Endothelial cell of umbilical vein (primary cell): ENCODE data around the gene DENND1A. TPM values are rescaled to one million over a fixed set of nuclear protein-coding genes. Genes with fewer than 3 reads are reported as not detected.

Experiments used
- BruUV-seq: library from RNA; stranded (reverse); fragments of 400-500 nt; replicated peaks from 2 replicates; lab custom pipeline; 2021; lab: Mats Ljungman, UMichigan
- CTCF ChIA-PET: fragments of 300-600, 350-600 bp; sonication (Branson Sonifier 250); formaldehyde crosslinking; loops from one replicate; lab custom pipeline; 2021; ENCODE audit warnings: antibody characterized with exemption, inconsistent platforms; lab: Charles Lee
- POLR2A ChIA-PET: fragments of 300-600, 350-600 bp; sonication (Branson Sonifier 250); formaldehyde crosslinking; loops from one replicate; lab custom pipeline; 2021; ENCODE audit warnings: antibody characterized with exemption, inconsistent platforms; lab: Charles Lee
- DNase-seq: peaks from one replicate; pipeline ENCODE4 v3.0.0-alpha.2; 2011; ENCODE audit warnings: low read depth, low spot score
- FAIRE-seq: peaks from 2 replicates; lab custom pipeline; 2011; peaks lifted over from hg19 to GRCh38; lab: Jason Lieb, UNC
- H2AFZ ChIP-seq: 2 replicates; pipeline ENCODE4 v1.6.0; 2012; ENCODE audit warnings: low read depth, low read length, control low read depth, inconsistent platforms
- H3K27ac ChIP-seq: 2 replicates; pipeline ENCODE4 v1.5.1; 2011; ENCODE audit warnings: low read depth, mild to moderate bottlenecking, control low read depth, low read length, moderate library complexity; ENCODE audit not compliant: insufficient read depth
- H3K27me3 ChIP-seq, 2 experiments: 2 replicates each; pipeline versions ENCODE4 v1.6.0 to v1.6.1; 2011; ENCODE audit warnings: low read length in 2 of 2, mixed read lengths in 1 of 2; ENCODE audit not compliant: control insufficient read depth in 2 of 2, insufficient read depth in 2 of 2
- H3K36me3 ChIP-seq, 2 experiments: 2 replicates in 1 of 2; 3 replicates in 1 of 2; pipeline ENCODE4 v1.5.1; 2011; ENCODE audit warnings: low read length in 2 of 2, mild to moderate bottlenecking in 1 of 2, moderate library complexity in 1 of 2; ENCODE audit not compliant: control insufficient read depth in 2 of 2, insufficient read depth in 2 of 2; ENCODE audit errors: extremely low read depth in 1 of 2
- H3K4me1 ChIP-seq: 3 replicates; pipeline ENCODE4 v1.5.1; 2011; ENCODE audit warnings: mild to moderate bottlenecking, low read length; ENCODE audit not compliant: control insufficient read depth, insufficient read depth; ENCODE audit errors: extremely low read depth
- H3K4me2 ChIP-seq: 2 replicates; pipeline ENCODE4 v1.6.1; 2011; ENCODE audit warnings: low read length, control low read depth, mixed read lengths; ENCODE audit not compliant: insufficient read depth
- H3K4me3 ChIP-seq, 3 experiments: fragments of 200-600 bp in 1 of 3; sonication (generic), shearing (Covaris generic) in 1 of 3; replicated peaks in 1 of 3; 2 replicates each; pipeline ENCODE4 v1.5.1; 2011 to 2016; ENCODE audit warnings: control low read depth in 3 of 3, low read length in 3 of 3, mild to moderate bottlenecking in 2 of 3, inconsistent platforms in 1 of 3, low read depth in 1 of 3, moderate library complexity in 1 of 3; ENCODE audit not compliant: insufficient read depth in 1 of 3
- H3K79me2 ChIP-seq: 2 replicates; pipeline ENCODE4 v1.6.0; 2012; ENCODE audit warnings: low read length, inconsistent platforms; ENCODE audit not compliant: control insufficient read depth, insufficient read depth
- H3K9ac ChIP-seq: replicated peaks from 2 replicates; pipeline ENCODE3; 2011; ENCODE audit warnings: low read length, control low read depth; ENCODE audit not compliant: insufficient read depth; ENCODE audit errors: extremely low read depth
- H3K9me1 ChIP-seq: replicated peaks from 3 replicates; pipeline ENCODE4 v1.6.0; 2011; ENCODE audit warnings: mild to moderate bottlenecking, low read length; ENCODE audit not compliant: control insufficient read depth, insufficient read depth; ENCODE audit errors: extremely low read depth
- H3K9me3 ChIP-seq: replicated peaks from 2 replicates; pipeline ENCODE4 v1.5.1; 2012; ENCODE audit warnings: low read length, inconsistent platforms; ENCODE audit not compliant: control insufficient read depth, insufficient read depth
- H4K20me1 ChIP-seq: replicated peaks from 2 replicates; pipeline ENCODE3; 2011; ENCODE audit warnings: mild to moderate bottlenecking, low read length; ENCODE audit not compliant: control insufficient read depth, insufficient read depth; ENCODE audit errors: extremely low read depth
- EZH2 ChIP-seq: IDR thresholded peaks from 2 replicates; pipeline ENCODE4 v1.6.1; 2012; ENCODE audit warnings: borderline replicate concordance, low read depth, mild to moderate bottlenecking, moderate library complexity, low read length, inconsistent platforms; ENCODE audit not compliant: severe bottlenecking
- FOS ChIP-seq: IDR thresholded peaks from 2 replicates; pipeline ENCODE4 v1.6.1; 2011; ENCODE audit warnings: mild to moderate bottlenecking, low read length, moderate library complexity, borderline replicate concordance; ENCODE audit not compliant: insufficient read depth
- GATA2 ChIP-seq: IDR thresholded peaks from 2 replicates; pipeline ENCODE4 v1.7.0; 2011; ENCODE audit warnings: low read depth, mild to moderate bottlenecking, moderate library complexity, mixed read lengths, low read length; ENCODE audit not compliant: insufficient read length, insufficient read depth
- JUN ChIP-seq: IDR thresholded peaks from 2 replicates; pipeline ENCODE4 v1.6.1; 2011; ENCODE audit warnings: borderline replicate concordance, low read depth; ENCODE audit not compliant: insufficient read length, insufficient read depth
- MAX ChIP-seq: IDR thresholded peaks from 2 replicates; pipeline ENCODE4 v1.6.1; 2011; ENCODE audit not compliant: insufficient read depth, insufficient read length
- MYC ChIP-seq: IDR thresholded peaks from one replicate; pipeline ENCODE4 v1.6.1; 2011; ENCODE audit warnings: mild to moderate bottlenecking, low read depth, low read length
- POLR2A ChIP-seq: IDR thresholded peaks from 2 replicates; pipeline ENCODE4 v1.6.1; 2012; ENCODE audit warnings: low read depth, mild to moderate bottlenecking, control low read depth, low read length
- POLR2AphosphoS5 ChIP-seq: IDR thresholded peaks from 2 replicates; pipeline ENCODE4 v1.6.1; 2012; ENCODE audit warnings: low read depth, mild to moderate bottlenecking, control low read depth, low read length, moderate library complexity; ENCODE audit not compliant: insufficient read depth
- dilution Hi-C: fragments of 300-500 bp; cut with MboI; formaldehyde crosslinking; loops from one replicate; pipeline ENCODE4 v1.15.0; 2019; ENCODE audit warnings: low sequenced_read_pairs; ENCODE audit not compliant: extremely low pct_ligation_motif_present
- intact Hi-C: fragments of 100-400 bp; cut with micrococcal nuclease; formaldehyde crosslinking; loops from one replicate; pipeline ENCODE4 v1.10.0; 2022
- polyA plus RNA-seq, 4 experiments: library from polyadenylated mRNA; depleted of rRNA in 3 of 4; stranded (reverse) in 3 of 4; unstranded in 1 of 4; fragments of >200 nt; gene quantifications; 2 replicates each; pipeline versions ENCODE4 v1.2.1 to v1.2.3, GENCODE V29; 2011 to 2012; ENCODE audit warnings: missing spikeins in 1 of 4
- total RNA-seq: library from RNA; stranded (reverse); gene quantifications from 2 replicates; pipeline ENCODE4 v1.2.3, GENCODE V29; 2021
- TF ChIP-seq, protein P1 (sequence below), 2 donors: IDR thresholded peaks; 1 replicate in 1 of 2; 2 replicates in 1 of 2; pipeline ENCODE4 v1.5.1; 2011; ENCODE audit warnings: low read length in 2 of 2, mild to moderate bottlenecking in 2 of 2, moderate library complexity in 2 of 2, control low read depth in 1 of 2, inconsistent platforms in 1 of 2, low read depth in 1 of 2; ENCODE audit not compliant: insufficient read depth in 1 of 2; ENCODE audit errors: extremely low read depth in 1 of 2

Gene DENND1A
- total and polyA plus RNA-seq, 2 donors (not counting 3 experiments of a cell fraction or from before 2014, with no cell fraction given) = 18.5 to 24.5 TPM

DNA sequence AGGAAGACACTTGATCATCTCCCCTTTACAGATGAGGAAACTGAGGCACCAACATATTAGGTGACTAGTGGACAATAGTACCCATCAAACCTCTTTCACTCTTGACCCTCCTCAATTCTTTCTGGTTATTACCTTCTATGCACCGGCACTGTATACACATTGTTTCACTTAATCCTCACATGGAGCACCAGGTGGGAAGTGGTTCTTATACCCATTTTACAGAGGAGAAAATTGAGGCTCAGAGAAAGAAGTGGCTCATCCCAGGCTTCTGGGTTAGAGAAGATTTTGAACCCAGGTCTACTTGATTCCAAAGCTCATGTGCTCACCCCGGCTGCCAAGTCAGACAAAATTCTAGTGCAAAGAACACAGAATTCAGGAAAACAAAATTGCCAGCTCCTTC is 17.4 kb upstream of the DENND1A start:
- intact Hi-C loops (no loop called here), dilution Hi-C loops (no loop called here)
- Histone ChIP-seq H3K4me2 (no peak overlapping the region), H3K27ac (no peak overlapping the region), H3K9me3 (no peaks in the 10 kb centered on the region), H4K20me1 (no peaks in the 10 kb centered on the region), H2AFZ (no peak overlapping the region), H3K4me1 (no peaks in the 10 kb centered on the region), H3K9me1 (no peaks in the 10 kb centered on the region), H3K27me3 (no peaks in the 10 kb centered on the region), H3K9ac (no peak overlapping the region), H3K36me3 (no peaks in the 10 kb centered on the region), H3K4me3 (no peak overlapping the region), H3K79me2 (no peaks in the 10 kb centered on the region)
- ChIA-PET CTCF (no interaction called here), POLR2A (no interaction called here)
- DNase-seq (no peak), FAIRE-seq (no peak)
- no TSS peak for BruUV-seq
- TF ChIP-seq EZH2 (no peak), POLR2A (no peak), MYC (no peak), GATA2 (no peak), POLR2AphosphoS5 (no peak), MAX (no peak), FOS (no peak), JUN (no peak)
- TF ChIP-seq, protein P1, sequence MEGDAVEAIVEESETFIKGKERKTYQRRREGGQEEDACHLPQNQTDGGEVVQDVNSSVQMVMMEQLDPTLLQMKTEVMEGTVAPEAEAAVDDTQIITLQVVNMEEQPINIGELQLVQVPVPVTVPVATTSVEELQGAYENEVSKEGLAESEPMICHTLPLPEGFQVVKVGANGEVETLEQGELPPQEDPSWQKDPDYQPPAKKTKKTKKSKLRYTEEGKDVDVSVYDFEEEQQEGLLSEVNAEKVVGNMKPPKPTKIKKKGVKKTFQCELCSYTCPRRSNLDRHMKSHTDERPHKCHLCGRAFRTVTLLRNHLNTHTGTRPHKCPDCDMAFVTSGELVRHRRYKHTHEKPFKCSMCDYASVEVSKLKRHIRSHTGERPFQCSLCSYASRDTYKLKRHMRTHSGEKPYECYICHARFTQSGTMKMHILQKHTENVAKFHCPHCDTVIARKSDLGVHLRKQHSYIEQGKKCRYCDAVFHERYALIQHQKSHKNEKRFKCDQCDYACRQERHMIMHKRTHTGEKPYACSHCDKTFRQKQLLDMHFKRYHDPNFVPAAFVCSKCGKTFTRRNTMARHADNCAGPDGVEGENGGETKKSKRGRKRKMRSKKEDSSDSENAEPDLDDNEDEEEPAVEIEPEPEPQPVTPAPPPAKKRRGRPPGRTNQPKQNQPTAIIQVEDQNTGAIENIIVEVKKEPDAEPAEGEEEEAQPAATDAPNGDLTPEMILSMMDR (IDR thresholded peaks at IDR 0.05; ENCODE audit: extremely low read depth in 1 of 2, insufficient read depth in 1 of 2, low read depth in 1 of 2, low read length in 2 of 2) = no peak
